Kidney tubule cell (primary cell): ENCODE measurements around the gene AUTS2.

Source experiments
- DNase-seq: peaks from one replicate; pipeline ENCODE4 v3.0.0-alpha.2; 2018; ENCODE audit warnings: low spot score

AUTS2 gene

DNA sequence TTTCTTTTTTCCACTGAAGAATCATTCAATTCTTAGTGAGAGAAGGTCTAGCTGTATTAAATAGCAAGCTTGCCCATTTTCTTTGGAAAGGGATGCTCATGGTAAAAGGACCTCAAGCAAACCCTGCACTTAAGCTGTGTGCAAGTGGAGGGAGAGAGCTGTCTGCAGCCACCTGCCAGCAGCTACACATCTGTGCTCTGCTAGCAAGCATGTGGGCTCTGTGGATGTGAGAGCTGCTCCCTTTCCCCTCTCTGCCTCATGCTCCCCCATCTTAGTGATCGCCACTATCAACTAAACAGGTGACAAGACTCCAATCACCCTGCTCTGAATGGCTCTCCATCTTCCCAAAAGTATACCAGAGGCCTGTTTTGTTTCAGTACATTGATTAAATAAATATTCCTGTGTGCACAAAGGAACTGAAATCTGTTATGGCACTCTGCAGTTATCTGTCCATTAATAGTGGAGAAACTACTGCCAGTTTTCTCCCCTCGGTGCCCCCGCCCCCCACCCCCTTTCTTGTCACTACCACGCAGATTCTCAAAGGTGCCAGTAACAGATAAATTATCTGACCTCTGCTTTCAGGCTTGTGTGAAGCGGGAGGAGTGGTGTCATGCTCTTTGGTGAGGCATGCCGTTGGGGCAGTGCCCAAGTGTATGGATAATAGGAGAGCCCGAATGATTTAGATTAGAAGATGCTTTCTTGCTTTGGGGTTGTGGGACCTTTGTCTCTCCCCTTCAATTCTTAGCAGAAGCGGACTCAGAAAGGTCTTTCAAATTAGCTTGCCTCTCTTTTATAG lies 26.4 kb downstream of the AUTS2 start:
- no peak for DNase-seq

DNA sequence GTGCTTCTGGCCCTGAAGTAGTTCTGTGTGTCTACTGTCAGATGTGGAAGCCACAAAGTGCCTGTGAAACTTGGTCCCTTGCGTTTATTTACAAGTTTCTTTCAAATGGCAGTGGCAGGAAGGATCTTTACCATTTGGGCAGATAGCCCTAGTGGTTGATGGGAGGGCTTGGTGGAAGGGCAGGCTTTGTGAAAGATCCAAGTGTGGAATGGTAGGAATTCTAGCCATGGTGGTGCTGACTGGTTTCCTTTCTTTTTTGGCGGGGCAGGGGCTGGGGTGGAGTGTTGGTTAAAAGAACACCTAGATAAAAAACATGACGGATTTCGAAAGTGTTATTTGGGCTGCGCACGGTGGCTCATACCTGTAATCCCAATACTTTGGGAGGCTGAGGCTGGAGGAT lies 27.0 kb downstream of the AUTS2 start:
- no peak for DNase-seq

DNA sequence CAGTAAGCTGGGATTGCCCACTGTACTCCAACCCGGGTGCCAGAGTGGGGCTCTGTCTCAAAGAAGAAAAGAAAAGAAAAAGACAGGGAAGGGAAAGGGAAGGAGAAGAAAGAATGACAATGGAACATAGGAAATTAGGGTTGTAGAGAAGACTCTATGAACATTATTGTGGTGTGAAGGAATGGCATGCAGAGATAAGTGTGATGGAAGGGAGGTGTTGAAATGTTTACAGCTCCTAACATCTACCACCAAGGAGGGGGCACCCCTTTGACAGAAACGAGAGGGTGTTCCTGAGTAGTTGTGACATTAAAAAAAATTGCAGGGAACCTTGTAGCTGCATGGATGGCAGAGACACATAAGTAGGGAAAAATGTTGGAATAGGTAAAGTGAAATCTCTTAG lies 27.5 kb downstream of the AUTS2 start:
- no peak for DNase-seq

DNA sequence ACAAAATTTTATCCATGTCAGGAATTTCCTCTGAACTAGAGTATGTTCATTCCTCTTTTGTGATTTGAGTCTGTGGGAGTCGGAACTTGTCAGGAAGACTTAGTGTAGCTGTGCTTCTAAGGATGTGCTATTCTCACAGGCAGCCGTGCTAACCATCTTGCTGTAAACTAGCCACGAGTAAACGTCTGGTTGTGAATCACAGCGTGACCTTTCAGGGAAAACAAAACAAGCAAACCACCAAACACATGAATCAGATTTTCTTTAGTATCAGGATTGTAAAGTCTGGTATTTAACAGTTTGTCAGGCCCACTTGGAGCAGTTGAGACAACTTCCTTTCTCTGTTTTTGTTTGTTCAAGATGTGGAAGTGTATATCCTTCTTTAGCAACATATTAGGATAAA lies 32.0 kb downstream of the AUTS2 start:
- DNase-seq: peak; percentile 25

DNA sequence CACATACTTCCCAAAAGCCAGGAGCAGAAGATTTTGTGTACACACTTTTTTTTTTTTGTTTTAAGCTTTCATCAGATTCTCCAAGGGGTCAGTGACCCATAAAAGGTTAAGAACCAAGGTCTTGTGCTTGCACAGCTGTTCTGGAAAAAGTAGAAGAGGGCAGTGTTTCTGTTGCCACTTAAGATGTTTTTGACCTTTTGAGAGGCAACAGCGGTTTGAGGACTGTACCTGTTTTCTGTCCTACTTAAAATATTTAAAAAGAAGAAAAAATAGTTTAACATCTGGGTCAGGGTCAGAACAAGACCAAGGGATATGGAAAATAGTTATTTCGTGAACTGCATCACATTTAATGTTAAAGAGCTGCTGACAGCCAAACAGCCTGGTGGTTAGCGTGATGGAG lies 32.9 kb downstream of the AUTS2 start:
- DNase-seq: no peak

DNA sequence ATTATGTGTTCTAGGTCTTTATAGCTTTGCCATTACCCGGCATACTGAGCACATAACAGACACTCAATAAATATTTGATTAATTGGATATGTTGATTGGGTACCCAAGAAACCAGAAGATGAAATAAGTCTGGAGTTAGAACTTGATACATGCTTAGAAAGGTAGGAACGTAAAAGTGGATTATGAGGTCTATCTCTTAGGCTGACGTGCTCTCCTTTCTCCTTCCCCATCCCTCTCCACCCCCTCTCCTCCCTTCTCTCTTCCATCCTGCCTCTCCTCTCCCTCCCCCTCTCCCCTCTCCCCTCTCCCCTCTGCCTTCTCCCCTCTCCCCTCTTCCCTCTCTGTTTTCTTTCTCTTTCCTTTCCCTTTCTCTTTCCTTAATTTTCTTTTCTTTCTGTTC lies 34.0 kb downstream of the AUTS2 start:
- no peak for DNase-seq

DNA sequence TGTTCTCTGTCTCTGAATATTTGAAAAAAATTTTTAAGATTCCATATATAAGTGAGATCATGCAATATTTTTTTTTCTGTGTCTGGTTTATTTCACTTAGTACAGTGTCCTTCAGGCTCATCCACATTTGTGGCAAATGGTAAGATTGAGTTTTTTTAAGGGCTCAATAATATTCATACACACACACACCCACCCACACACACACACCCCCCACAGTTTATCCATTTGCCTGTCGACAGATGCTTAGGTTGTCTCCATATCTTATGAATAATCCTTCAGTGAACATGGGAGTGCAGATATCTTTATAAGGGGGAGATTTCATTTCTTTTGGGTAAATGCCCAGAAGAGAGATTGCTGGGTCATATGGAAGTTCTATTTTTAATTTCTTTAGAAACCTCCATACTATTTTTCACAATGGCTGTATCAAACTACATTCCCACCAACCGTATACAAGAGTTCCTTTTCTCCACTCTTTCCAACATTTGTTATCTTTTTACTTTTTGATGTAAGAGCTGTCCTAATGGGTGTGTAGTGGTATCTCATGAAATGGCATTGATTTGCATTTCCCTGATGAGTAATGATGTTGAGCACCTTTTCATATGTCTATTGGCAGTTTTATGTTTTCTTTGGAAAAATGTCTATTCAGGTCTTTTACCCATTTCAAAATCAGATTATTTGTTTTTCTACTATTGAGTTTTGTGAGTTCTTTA lies 35.0 kb downstream of the AUTS2 start:
- DNase-seq: no peak

DNA sequence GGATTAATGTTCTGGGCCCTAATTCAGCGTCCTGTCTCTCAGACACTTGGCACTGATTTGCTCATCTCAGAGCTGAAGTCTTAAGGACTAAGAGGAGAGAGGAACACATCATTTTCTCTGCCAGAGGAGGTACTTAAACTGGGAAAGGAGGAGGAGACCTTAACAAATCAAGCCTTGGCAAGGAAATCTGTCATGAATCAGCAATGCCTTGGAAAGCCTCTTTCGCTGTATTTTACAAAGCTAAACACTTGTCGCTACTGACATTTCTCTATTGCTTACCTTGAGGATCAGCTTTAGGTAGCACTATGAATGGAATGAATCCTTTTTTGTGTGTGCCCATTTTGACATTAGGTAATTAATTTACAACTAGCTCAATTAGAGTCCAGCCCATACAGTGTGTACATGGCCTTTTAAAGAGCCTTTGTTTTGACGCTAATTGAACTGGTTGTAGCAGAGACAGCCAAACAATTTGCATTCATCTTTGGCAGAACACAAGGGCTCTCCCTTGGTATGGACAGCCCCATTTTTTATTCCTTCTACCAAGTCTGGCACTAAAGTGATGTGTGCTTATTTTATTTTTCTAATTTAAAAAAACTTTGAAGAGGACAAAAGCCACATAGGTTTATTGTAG lies 37.4 kb downstream of the AUTS2 start:
- no peak for DNase-seq

DNA sequence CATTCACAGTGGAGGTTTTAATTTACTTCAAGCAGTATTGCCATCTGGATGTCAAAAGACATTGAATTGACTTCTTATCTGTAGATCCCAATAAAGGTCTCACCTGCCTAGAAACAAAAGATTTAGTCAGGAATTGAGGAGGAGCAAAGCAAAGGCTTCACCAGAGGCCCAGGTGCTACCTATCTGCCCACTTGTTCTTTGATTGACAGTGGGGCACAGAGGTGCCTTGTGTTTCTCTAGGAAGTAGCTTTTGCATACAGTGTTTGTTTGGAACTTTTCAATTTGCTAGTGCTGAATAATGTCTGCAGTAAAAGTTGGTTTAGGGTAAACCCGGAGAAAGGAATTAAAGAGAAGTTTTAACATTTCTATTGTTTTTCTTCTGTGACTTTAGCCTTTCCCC lies 40.4 kb downstream of the AUTS2 start:
- DNase-seq: no peak

DNA sequence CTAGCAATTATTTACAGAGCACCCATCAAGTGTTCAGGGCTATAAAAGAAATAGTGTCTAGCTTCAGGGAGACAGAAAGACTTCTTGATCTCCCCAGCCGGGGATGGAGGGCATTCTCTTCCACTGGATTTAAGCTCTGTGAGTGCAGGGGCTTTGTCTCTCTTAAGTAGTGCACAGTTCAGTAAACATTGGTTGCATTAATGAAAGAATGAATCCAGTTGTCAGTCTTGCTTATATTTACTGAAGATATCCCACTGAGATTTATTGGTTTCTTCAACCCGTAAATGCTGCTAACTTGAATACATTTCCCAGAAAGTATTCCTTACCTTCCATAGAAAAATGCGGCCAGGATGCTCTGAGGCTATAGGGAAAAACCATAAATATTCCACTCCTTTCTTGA lies 41.9 kb downstream of the AUTS2 start:
- no peak for DNase-seq

DNA sequence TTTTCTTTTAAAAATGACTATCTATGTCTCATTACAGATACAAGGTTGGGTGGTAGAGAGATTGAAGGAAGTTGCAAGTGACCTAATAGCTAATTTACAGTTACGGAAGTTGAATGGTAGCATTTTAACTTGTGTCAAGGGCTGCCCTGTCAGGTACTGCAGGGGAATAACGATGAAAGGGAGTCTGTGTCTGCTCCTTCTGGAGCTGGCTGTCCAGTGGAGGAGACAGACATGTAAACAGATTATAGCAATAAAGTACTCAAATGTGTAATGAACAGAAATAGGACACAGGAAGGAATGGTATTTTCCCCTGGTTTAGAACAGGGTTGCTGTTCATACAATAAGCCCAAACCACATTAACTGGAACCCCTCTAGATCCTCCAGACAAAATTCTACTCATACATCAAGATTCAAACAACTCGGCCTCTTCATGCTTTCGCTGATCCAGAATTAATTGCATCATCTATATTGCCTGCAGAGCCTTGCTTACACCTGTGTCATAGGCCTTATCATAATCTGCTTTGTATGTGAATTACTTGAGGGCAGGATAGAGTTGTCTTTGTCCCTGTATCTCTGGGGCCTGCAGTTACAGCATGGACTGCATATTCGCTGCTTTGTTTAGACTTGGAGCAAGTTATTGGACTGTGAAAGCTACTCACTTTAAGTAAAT lies 42.8 kb downstream of the AUTS2 start:
- DNase-seq: no peak

DNA sequence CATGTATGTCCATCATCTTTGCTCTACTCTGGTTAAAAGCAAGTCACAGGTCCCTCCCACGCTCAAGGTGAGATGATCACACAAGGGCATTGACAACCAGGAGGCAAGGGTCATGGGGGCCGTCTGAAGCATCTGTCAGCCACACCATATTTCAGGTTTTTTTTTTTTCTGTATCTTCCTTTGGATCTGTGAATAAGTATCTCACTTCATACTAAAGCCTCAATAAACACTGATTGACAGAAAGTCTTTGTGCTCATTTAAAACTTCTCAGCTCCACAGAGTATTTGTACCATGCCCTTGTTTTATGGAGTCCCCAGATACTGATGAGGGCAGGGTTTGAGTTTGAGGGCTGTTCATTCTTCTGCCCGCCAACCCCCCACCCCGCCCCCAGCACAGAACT lies 45.0 kb downstream of the AUTS2 start:
- no peak for DNase-seq

DNA sequence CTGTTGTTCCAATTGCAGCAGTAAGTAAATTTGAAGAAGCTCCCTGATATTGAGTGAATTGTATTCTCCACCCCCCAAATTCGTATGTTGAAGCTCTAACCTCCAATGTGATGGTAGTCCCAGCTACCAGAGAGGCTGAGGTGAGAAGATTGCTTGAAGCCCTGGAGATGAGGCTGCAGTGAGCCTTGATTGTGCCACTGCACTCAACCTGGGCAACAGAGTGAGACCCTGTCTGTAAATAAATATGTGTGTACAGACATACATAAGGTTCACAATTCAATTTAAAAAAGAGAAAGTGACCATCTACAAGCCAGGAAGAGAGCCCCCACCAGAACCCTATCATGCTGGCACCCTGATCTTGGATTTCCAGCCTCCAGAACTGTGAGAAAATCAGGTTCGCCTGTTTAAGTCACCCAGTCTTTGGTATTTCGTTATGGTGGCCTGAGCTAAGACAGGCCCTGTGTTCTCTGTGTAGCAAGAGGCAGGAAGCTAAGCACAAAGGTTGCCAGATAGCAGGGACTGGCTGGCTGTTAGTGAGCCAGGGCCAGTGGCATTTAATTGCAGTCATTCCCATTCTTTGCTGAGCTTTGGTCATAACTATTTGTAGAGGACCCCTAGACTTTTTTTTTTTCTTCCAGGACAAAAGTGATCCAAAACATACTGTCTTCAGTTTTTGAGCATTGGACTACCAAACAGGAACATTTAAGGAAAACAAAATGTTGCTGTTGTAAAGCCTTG lies 45.6 kb downstream of the AUTS2 start:
- DNase-seq: no peak

DNA sequence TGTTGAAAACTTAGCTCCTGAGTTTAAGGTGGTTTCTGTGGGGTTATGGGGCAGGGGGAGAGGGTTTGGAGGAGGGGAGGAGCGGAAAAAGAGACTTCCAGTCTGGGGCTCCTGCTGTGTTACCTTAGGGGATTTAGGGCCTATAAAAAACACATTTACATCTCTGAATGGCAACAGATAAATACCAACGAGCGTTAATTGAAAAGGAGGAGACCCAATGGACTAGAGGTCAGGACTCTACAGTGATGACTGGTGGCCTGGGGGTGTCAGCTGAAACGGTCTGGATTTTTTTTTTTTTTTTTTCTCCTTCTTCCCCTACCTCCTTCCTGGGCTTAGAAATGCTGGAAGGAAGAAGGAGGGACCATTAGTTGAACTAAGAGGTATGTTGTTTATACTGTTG lies 47.4 kb downstream of the AUTS2 start:
- DNase-seq: no peak

DNA sequence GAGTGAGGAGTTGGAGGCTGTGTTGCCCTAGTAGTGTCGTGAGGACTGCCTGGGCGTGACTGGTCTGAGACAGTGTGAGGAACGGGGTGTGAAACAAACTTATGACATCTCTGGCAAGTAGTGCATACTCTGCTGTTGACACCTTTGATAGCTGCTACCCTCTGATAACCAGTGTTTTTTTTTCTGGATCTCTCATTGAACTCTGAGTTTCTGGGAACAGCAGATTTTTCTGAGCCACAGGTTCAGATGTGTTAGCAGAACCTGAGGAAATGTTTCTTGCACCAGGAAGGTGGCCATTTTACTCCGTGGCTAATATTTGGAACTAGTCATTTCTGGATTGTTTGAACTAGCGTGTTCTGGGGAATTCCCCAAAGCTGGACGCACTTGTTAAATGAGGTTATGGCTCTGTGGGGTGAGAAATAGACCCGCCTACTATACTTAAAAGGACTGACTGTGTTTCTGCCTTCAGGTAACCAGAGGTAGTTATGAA lies 52.9 kb downstream of the AUTS2 start:
- peak; percentile 36 for DNase-seq

DNA sequence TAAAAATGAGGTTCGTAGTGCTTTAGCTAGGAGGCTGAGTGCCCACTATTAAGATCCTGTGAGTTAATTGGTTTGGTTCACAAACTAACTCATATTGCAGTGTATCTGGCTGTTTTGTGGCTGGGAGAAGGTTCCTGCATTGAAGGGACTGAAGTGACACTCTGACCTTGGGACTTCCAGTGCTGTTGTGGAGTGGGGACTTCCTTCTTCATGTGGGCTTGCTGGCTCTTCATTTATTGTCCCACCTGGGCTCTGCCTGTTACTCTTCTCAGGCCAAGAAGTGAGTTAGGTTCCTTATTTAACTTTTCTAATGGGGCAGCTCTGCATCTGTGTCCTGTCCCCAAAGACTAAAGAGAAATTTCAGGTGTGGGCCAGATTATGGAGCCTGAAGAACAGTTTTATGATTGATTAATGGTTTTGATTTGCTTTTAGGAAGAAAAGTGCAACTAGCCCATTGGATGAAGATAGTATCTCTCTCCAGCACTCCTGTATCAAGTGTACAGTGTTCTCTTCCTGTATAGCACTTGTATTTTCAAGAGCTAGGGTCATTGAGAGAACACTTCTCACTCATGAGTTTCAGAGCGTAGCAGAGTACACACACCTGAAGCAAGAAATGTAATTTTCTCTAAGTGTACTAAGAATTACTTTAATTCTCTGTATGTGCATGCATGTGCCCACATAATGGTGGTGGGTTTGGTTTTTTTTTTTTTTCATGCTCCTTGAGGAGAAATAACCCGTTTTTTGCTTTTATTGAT lies 54.8 kb downstream of the AUTS2 start:
- DNase-seq: no peak

DNA sequence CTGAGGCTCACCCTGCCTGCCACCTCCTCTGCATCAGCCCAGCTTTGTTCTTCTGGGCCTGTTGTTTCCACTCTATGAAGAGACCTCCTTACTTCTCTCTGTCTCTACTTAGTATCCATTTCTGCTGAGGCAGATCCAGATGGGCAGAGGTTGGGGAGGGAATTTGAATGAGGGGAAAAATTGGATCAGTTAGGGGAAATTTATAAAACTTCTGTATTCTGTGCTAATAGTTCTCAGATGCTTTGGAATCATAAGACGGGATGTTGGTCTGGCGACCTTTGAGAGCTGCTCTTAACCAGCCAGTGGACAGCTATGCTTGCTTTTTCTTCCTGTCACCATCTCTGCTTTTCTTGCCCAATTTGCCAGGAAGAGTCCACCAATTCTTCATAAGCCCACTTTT lies 55.5 kb downstream of the AUTS2 start:
- no peak for DNase-seq

DNA sequence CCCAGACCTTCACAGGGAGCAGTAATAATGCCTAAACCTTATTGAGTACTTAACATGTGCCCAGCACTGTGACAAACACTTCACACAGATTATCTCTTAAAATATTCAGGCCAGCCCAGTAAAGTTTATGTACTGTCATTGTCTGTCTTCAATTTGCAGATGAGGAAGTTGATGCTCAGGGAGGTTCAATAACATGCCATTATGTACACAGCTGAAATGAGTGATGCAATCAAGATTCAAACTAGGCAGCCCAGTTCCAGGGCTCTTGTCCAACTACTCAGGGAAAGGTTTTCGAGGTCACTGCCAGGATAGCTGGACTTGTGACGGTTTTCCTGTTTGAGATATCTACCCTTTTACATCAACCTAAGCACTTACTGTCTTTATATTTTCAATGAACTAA lies 56.1 kb downstream of the AUTS2 start:
- DNase-seq: no peak

DNA sequence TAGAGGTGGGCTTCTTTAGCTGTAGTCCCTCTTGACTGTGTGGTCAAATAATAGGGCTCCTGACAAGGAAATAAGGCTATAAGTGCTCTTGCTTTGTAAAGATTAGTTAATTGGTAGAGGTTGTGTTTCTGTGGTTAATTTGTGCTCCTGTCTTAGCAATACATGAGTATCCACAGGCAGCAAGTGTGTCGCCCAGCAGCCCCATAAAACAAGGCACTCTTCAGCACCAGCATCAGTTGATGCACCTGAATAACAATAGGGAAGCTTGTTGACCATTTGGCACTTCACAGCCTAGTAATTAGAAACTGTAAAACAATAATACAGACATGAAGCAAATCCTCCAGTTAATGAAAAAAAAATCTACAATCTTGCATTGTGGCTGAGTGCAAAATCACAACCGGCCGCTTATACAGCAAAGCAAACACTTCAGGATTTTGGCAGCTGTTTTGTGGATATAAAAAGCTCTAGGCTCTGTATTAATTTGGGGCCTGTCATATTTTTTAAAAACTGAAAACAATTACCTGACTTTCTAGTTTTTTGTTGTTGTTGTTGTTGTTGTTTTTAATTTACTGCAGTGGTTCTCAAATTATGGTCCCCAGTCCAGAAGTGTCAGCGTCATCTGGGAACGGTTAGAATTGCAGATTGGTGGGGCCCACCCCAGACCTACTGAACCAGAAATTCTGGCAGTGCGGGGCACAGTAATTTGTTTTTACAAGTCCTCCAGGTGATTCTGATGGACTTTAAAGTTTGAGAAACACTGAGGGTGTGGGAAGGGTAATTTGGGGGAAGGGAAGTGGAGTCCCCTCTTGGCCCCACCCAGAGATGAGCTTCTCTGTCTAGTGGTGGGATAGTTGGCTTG lies 56.8 kb downstream of the AUTS2 start:
- DNase-seq: no peak

DNA sequence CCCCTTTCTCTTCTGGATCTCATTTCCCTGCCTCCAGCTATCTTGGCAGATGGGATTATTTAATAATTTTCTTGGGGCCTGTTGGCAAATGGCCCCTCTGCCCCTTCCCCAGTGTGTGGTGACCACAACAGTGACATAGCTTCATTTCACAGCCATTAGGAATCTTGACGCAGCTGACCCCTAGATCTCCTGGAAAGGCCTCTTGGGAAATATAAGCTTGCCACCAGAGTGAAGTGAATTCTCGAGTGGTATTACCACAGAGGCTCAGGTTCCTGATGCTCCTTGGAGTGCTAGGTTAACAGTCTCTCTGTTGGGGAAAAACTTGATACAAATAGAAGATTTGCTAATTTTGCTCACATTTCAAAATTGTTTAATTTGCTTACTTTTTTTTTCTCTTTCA lies 57.8 kb downstream of the AUTS2 start:
- DNase-seq: no peak
